ENCODE results near the gene SLC25A15. TPM values are rescaled to one million over a fixed set of nuclear protein-coding genes. Genes with fewer than 3 reads are reported as not detected.
A peak's percentile ranks its signal among the peaks of the same experiment; 100 is the strongest.

Gene SLC25A15
- total and polyA plus RNA-seq, 2 donors (not counting 1 experiment from before 2014, with no cell fraction given), result 2.4 to 3.8 TPM

- peaks cover 2% of the 10 kb centered on the region for H3K9me3 Mint-ChIP-seq (ENCODE audit: insufficient read depth)
- peak; percentile 26 for DNase-seq
- ChIA-PET CTCF (interaction anchor here (0.6 to 1.1 kb wide), 4 partner anchors 29 to 1128 kb away, joined by 3 to 5 read pairs (median 3); no protein-coding TSS in a partner anchor), POLR2A (no interaction called here)
- H3K4me3 Mint-ChIP-seq, result no peak overlapping the region
- no peak for ATAC-seq (ENCODE audit: low read depth)
- WGBS (ENCODE audit: insufficient coverage), result no CpG with 5 or more reads among the region's 4 CpGs
- intact Hi-C loops (cut with micrococcal nuclease), result no loop called here
- Histone ChIP-seq H3K4me1 (ENCODE audit: control insufficient read depth in 2 of 2, insufficient read depth in 2 of 2, low read length in 2 of 2) (peaks cover 8 to 9% of the 10 kb centered on the region in 2 donors), H2AFZ (ENCODE audit: insufficient read depth, low read depth, low read length, poor library complexity, severe bottlenecking) (no peak overlapping the region), H3K4me3 (ENCODE audit: control extremely low read depth in 1 of 5, extremely low read depth in 1 of 5, insufficient read depth in 1 of 5, low read depth in 2 of 5, low read length in 4 of 5) (no peak overlapping the region), H3K27me3 (replicated peaks in 1 of 4; ENCODE audit: control extremely low read depth in 1 of 4, control insufficient read depth in 3 of 4, insufficient read depth in 4 of 4, low read length in 3 of 4) (no peaks in the 10 kb centered on the region), H4K20me1 (ENCODE audit: control insufficient read depth, insufficient read depth, low read length, poor library complexity, severe bottlenecking) (no peaks in the 10 kb centered on the region), H3K36me3 (replicated peaks in 1 of 2; ENCODE audit: control extremely low read depth in 1 of 2, control insufficient read depth in 1 of 2, extremely low read depth in 1 of 2, insufficient read depth in 2 of 2, low read length in 1 of 2) (peaks cover 0 to 19% of the 10 kb centered on the region in 2 experiments), H3K27ac (ENCODE audit: low read length in 2 of 2) (no peak overlapping the region), H3K79me2 (ENCODE audit: control insufficient read depth, insufficient read depth, low read length) (no peaks in the 10 kb centered on the region), H3K4me2 (replicated peaks; ENCODE audit: low read depth, low read length, poor library complexity, severe bottlenecking) (peak overlapping the region; percentile 15), H3K9ac (ENCODE audit: low read length) (no peak overlapping the region), H3K9me3 (ENCODE audit: control extremely low read depth in 1 of 3, control insufficient read depth in 2 of 3, insufficient read depth in 1 of 3, low read length in 2 of 3) (no peaks in the 10 kb centered on the region)
- no peak for TF ChIP-seq CTCF (IDR thresholded peaks at IDR 0.05)
- TF ChIP-seq EZH2 (IDR thresholded peaks at IDR 0.05; ENCODE audit: borderline replicate concordance, insufficient read depth, low read depth, low read length, poor library complexity, severe bottlenecking), result no peak
- H3K27me3 Mint-ChIP-seq, result no peaks in the 10 kb centered on the region
- H3K4me1 Mint-ChIP-seq, result peaks cover 16% of the 10 kb centered on the region
- H3K27ac Mint-ChIP-seq, result peak overlapping the region; percentile 39
Measured at GRCh38 chr13:40812102-40812501, 22.7 kb downstream of the SLC25A15 start.

- Histone ChIP-seq H3K9ac (ENCODE audit: low read length) (no peak overlapping the region), H4K20me1 (ENCODE audit: control insufficient read depth, insufficient read depth, low read length, poor library complexity, severe bottlenecking) (no peaks in the 10 kb centered on the region), H3K27me3 (replicated peaks in 1 of 4; ENCODE audit: control extremely low read depth in 1 of 4, control insufficient read depth in 3 of 4, insufficient read depth in 4 of 4, low read length in 3 of 4) (no peaks in the 10 kb centered on the region), H3K4me1 (ENCODE audit: control insufficient read depth in 2 of 2, insufficient read depth in 2 of 2, low read length in 2 of 2) (peaks cover 8 to 9% of the 10 kb centered on the region in 2 donors), H3K4me2 (replicated peaks; ENCODE audit: low read depth, low read length, poor library complexity, severe bottlenecking) (no peak overlapping the region), H3K9me3 (ENCODE audit: control extremely low read depth in 1 of 3, control insufficient read depth in 2 of 3, insufficient read depth in 1 of 3, low read length in 2 of 3) (no peaks in the 10 kb centered on the region), H2AFZ (ENCODE audit: insufficient read depth, low read depth, low read length, poor library complexity, severe bottlenecking) (no peak overlapping the region), H3K4me3 (ENCODE audit: control extremely low read depth in 1 of 5, extremely low read depth in 1 of 5, insufficient read depth in 1 of 5, low read depth in 2 of 5, low read length in 4 of 5) (no peak overlapping the region), H3K36me3 (replicated peaks in 1 of 2; ENCODE audit: control extremely low read depth in 1 of 2, control insufficient read depth in 1 of 2, extremely low read depth in 1 of 2, insufficient read depth in 2 of 2, low read length in 1 of 2) (peaks cover 0 to 14% of the 10 kb centered on the region in 2 experiments), H3K79me2 (ENCODE audit: control insufficient read depth, insufficient read depth, low read length) (no peaks in the 10 kb centered on the region), H3K27ac (ENCODE audit: low read length in 2 of 2) (no peak overlapping the region)
- ChIA-PET CTCF (interaction anchor here (0.6 to 2.8 kb wide), 5 partner anchors 9 to 1128 kb away, joined by 3 to 12 read pairs (median 3); no protein-coding TSS in a partner anchor), POLR2A (no interaction called here)
- Mint-ChIP-seq H3K9me3 (ENCODE audit: insufficient read depth) (peaks cover 2% of the 10 kb centered on the region), H3K27me3 (no peaks in the 10 kb centered on the region), H3K27ac (no peak overlapping the region), H3K4me1 (peaks cover 16% of the 10 kb centered on the region), H3K4me3 (no peak overlapping the region)
- DNase-seq (no peak), ATAC-seq (ENCODE audit: low read depth) (no peak)
- intact Hi-C loops (cut with micrococcal nuclease), result no loop called here
- TF ChIP-seq EZH2 (IDR thresholded peaks at IDR 0.05; ENCODE audit: borderline replicate concordance, insufficient read depth, low read depth, low read length, poor library complexity, severe bottlenecking), result no peak
- whole genome bisulfite sequencing (ENCODE audit: insufficient coverage), result 99% methylated on average over 6 of the region's 6 CpGs
Measured at GRCh38 chr13:40812724-40813445, 23.5 kb downstream of the SLC25A15 start.
